Endothelial cell (in vitro differentiated cells): ENCODE data around the gene ACADSB. TPM values are rescaled to one million over a fixed set of nuclear protein-coding genes. Genes with fewer than 3 reads are reported as not detected.

Source experiments
- DNase-seq: peaks from one replicate; pipeline ENCODE4 v3.0.0; 2021; ENCODE audit warnings: low spot score
- H3K27ac Mint-ChIP-seq: one replicate; pipeline ENCODE4 v1.8.0; 2021; ENCODE audit warnings: mixed read lengths, inconsistent platforms; ENCODE audit not compliant: unreplicated experiment
- H3K27me3 Mint-ChIP-seq: one replicate; pipeline ENCODE4 v1.8.0; 2021; ENCODE audit warnings: mild to moderate bottlenecking, moderate library complexity, mixed read lengths, inconsistent platforms; ENCODE audit not compliant: unreplicated experiment
- H3K36me3 Mint-ChIP-seq: one replicate; pipeline ENCODE4 v1.8.0; 2021; ENCODE audit warnings: mild to moderate bottlenecking, low read depth, mixed read lengths, inconsistent platforms; ENCODE audit not compliant: unreplicated experiment
- H3K4me1 Mint-ChIP-seq: one replicate; pipeline ENCODE4 v1.8.0; 2021; ENCODE audit warnings: mild to moderate bottlenecking, mixed read lengths, inconsistent platforms; ENCODE audit not compliant: unreplicated experiment
- H3K4me3 Mint-ChIP-seq: one replicate; pipeline ENCODE4 v1.8.0; 2021; ENCODE audit warnings: mild to moderate bottlenecking, mixed read lengths, inconsistent platforms; ENCODE audit not compliant: unreplicated experiment
- H3K9me3 Mint-ChIP-seq: one replicate; pipeline ENCODE4 v1.8.0; 2021; ENCODE audit warnings: mixed read lengths, inconsistent platforms; ENCODE audit not compliant: unreplicated experiment
- total RNA-seq: library from RNA; stranded (reverse); fragmentation: NEBNext Ultra II Directional; extraction: Animal tissue kit (Norgen Biotek cat#: 25700); gene quantifications from one replicate; pipeline ENCODE4 v1.2.1, GENCODE V29; 2021; ENCODE audit not compliant: unreplicated experiment
- TF ChIP-seq, protein P1 (sequence below): fragments of 200-600 bp; sonication (generic); IDR thresholded peaks from one replicate; pipeline ENCODE4 v1.5.0; 2021; ENCODE audit warnings: antibody characterized with exemption; ENCODE audit not compliant: unreplicated experiment

ACADSB gene
- total RNA-seq, 1 donor from 2014 or later = 35.6 TPM

DNA sequence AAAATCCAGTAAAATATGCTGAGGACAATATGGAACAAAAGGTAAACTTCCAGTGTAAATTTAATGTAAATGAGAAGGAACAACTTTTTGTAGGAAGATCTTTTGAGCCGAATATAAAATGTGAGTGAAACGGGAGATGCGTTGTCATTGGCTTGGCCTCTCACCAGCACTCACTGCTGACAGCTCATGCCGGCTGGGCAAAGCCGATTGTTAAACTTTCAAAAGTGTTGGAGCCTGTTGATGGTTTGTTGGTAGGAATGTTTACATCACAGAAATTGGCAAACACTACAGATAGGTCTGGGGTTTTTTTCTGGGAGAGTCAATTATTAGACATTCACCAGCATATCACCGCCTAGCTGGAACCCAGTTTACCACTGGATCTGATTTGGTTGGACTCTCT lies 22.5 kb upstream of the ACADSB start:
- no peak overlapping the region for H3K4me3 Mint-ChIP-seq
- no peaks in the 10 kb centered on the region for H3K27me3 Mint-ChIP-seq
- H3K27ac Mint-ChIP-seq = no peak overlapping the region
- H3K4me1 Mint-ChIP-seq = peaks cover under 1% of the 10 kb centered on the region
- TF ChIP-seq, protein P1, sequence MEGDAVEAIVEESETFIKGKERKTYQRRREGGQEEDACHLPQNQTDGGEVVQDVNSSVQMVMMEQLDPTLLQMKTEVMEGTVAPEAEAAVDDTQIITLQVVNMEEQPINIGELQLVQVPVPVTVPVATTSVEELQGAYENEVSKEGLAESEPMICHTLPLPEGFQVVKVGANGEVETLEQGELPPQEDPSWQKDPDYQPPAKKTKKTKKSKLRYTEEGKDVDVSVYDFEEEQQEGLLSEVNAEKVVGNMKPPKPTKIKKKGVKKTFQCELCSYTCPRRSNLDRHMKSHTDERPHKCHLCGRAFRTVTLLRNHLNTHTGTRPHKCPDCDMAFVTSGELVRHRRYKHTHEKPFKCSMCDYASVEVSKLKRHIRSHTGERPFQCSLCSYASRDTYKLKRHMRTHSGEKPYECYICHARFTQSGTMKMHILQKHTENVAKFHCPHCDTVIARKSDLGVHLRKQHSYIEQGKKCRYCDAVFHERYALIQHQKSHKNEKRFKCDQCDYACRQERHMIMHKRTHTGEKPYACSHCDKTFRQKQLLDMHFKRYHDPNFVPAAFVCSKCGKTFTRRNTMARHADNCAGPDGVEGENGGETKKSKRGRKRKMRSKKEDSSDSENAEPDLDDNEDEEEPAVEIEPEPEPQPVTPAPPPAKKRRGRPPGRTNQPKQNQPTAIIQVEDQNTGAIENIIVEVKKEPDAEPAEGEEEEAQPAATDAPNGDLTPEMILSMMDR = no peak
- peaks cover 3% of the 10 kb centered on the region for H3K36me3 Mint-ChIP-seq
- no peak for DNase-seq
- H3K9me3 Mint-ChIP-seq = no peaks in the 10 kb centered on the region

DNA sequence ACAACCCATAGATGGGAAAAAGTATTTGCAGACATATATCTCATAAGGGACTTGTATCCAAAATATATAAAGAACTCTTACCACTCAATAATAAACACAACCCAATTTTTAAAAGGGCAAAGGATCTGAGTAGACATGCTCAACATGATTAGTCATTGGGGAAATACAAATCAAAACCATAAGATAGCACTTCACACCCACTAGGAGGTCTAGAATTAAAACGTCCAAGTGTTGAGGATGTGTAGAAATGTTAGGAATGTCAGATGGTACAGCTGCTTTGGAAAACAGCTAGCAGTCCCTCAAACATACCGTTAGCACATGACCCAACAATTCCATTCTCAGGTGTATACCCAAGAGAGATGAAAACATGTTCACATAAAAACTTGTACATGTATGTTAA lies 20.3 kb upstream of the ACADSB start:
- H3K27me3 Mint-ChIP-seq = no peaks in the 10 kb centered on the region
- H3K4me1 Mint-ChIP-seq = no peaks in the 10 kb centered on the region
- no peak for DNase-seq
- no peak overlapping the region for H3K4me3 Mint-ChIP-seq
- H3K9me3 Mint-ChIP-seq = no peaks in the 10 kb centered on the region
- peaks cover 3% of the 10 kb centered on the region for H3K36me3 Mint-ChIP-seq
- H3K27ac Mint-ChIP-seq = no peak overlapping the region
- TF ChIP-seq, protein P1 = no peak

DNA sequence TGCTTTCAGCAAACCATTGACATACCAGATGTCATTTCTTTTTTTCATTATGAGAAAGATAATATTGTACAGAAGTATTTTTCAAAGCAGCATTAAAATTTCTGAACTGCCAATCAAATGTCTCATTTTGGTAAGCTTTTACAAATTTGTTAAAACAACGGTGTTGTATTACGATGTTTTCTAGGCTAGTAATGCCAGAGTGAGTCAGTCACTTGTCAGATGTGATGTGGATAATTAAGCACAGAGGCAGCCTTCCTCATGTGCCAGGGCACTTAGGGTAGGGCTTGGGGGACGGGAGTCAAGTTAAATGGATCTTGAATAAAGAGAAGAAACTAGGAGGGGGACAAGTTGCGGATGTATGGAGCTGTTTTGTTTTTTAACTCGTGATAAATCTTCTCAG lies 18.5 kb upstream of the ACADSB start:
- DNase-seq = no peak
- no peaks in the 10 kb centered on the region for H3K9me3 Mint-ChIP-seq
- H3K36me3 Mint-ChIP-seq = peaks cover under 1% of the 10 kb centered on the region
- H3K4me3 Mint-ChIP-seq = no peak overlapping the region
- TF ChIP-seq, protein P1 = no peak
- H3K27ac Mint-ChIP-seq = no peak overlapping the region
- no peaks in the 10 kb centered on the region for H3K27me3 Mint-ChIP-seq
- no peaks in the 10 kb centered on the region for H3K4me1 Mint-ChIP-seq

DNA sequence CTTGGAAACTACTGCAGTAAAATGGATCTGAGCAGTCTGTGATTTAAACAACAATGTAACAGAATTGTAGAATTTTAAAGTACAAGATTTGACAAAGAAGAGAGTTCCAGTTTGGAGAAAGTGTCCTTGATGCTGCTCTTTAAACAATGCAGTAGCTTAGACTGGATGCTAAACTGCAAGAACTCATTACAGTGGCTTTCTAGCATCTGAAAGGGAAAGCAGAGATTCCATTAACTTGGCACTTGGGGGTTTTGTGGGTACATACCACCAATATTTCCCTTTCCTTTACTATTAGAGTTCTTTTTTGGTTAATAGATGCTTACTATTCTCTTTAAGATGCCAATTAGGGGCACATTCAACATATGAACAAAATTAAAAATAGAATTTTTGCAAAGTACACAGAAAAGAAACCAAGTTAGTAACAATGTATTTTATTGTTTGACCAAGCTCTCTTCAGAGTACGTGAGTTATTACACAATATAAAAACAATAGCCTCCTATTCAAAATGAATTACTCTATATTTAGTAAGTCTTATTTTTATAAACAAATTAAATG lies 16.7 kb upstream of the ACADSB start:
- Mint-ChIP-seq H3K36me3 (no peaks in the 10 kb centered on the region), H3K4me3 (no peak overlapping the region), H3K27ac (no peak overlapping the region), H3K9me3 (no peaks in the 10 kb centered on the region), H3K27me3 (no peaks in the 10 kb centered on the region), H3K4me1 (no peaks in the 10 kb centered on the region)
- TF ChIP-seq, protein P1 = no peak
- DNase-seq = no peak

DNA sequence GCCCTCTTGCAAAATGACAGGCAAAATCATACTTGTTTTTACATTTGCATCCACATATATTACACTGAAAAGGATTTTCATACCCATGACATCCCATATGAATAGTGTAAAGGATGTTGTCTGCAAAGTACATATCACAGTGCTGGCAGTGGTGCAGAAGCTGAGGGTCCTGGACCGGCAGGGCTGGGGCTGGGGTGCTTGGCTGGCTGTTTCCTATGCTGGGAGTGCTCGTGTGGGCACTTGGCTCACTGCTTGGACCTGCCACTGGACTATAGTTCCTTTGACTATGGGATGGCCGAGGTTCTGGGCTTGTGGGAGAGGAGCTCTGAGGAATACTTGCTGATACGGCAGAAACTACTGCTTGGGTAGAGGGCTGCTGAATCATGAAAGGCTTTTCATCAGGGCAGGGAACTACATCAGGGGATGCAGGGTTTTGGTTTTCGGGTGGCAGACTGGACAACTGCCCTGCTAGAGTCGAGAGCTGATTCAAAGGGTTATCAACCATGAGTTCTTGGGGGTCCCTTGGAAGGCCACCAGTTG lies 14.9 kb upstream of the ACADSB start:
- DNase-seq = no peak
- H3K36me3 Mint-ChIP-seq = no peaks in the 10 kb centered on the region
- no peak overlapping the region for H3K4me3 Mint-ChIP-seq
- TF ChIP-seq, protein P1 = no peak
- no peaks in the 10 kb centered on the region for H3K27me3 Mint-ChIP-seq
- H3K27ac Mint-ChIP-seq = no peak overlapping the region
- H3K4me1 Mint-ChIP-seq = no peaks in the 10 kb centered on the region
- H3K9me3 Mint-ChIP-seq = no peaks in the 10 kb centered on the region
